ENCODE results near the gene TFF3.

DNA sequence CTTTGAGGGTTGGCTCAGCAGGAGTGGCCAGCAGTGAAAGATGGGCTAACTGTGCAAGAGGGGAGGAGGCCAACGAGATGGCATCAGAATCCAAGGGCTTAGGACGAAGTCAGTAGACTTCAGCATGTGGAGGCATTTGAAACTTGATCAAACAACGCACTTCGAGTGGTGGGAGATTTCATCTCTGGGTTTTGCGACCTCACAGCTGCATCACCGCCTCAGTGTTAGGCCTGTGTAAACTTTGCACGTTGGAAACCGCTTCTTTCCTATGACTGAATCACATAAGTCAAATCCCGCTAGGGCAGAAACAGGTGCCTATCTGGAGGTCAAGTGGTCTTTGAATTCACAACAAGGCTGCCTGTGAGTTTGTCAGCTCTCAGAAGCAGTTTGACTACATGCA, 17.8 kb downstream of the TFF3 start:
- TF ChIP-seq ZNF274 (IDR thresholded peaks at IDR 0.05; ENCODE audit: low read depth, low read length), result no peak
- no peak for TF ChIP-seq SUZ12 (IDR thresholded peaks at IDR 0.05; ENCODE audit: extremely low read depth, insufficient read depth, insufficient read length)

Measured in NT2/D1 (cell line).